Endothelial cell of umbilical vein (primary cell): ENCODE results near the gene LPCAT3. TPM values are rescaled to one million over a fixed set of nuclear protein-coding genes. Genes with fewer than 3 reads are reported as not detected.

Source experiments
- BruUV-seq: library from RNA; stranded (reverse); fragments of 400-500 nt; replicated peaks from 2 replicates; lab custom pipeline; 2021; lab: Mats Ljungman, UMichigan
- CTCF ChIA-PET: fragments of 300-600, 350-600 bp; sonication (Branson Sonifier 250); formaldehyde crosslinking; loops from one replicate; lab custom pipeline; 2021; ENCODE audit warnings: antibody characterized with exemption, inconsistent platforms; lab: Charles Lee
- POLR2A ChIA-PET: fragments of 300-600, 350-600 bp; sonication (Branson Sonifier 250); formaldehyde crosslinking; loops from one replicate; lab custom pipeline; 2021; ENCODE audit warnings: antibody characterized with exemption, inconsistent platforms; lab: Charles Lee
- DNase-seq: peaks from one replicate; pipeline ENCODE4 v3.0.0-alpha.2; 2011; ENCODE audit warnings: low read depth, low spot score
- FAIRE-seq: peaks from 2 replicates; lab custom pipeline; 2011; peaks lifted over from hg19 to GRCh38; lab: Jason Lieb, UNC
- H2AFZ ChIP-seq: 2 replicates; pipeline ENCODE4 v1.6.0; 2012; ENCODE audit warnings: low read depth, low read length, control low read depth, inconsistent platforms
- H3K27ac ChIP-seq: 2 replicates; pipeline ENCODE4 v1.5.1; 2011; ENCODE audit warnings: low read depth, mild to moderate bottlenecking, control low read depth, low read length, moderate library complexity; ENCODE audit not compliant: insufficient read depth
- H3K27me3 ChIP-seq, 2 experiments: 2 replicates each; pipeline versions ENCODE4 v1.6.0 to v1.6.1; 2011; ENCODE audit warnings: low read length in 2 of 2, mixed read lengths in 1 of 2; ENCODE audit not compliant: control insufficient read depth in 2 of 2, insufficient read depth in 2 of 2
- H3K36me3 ChIP-seq, 2 experiments: 2 replicates in 1 of 2; 3 replicates in 1 of 2; pipeline ENCODE4 v1.5.1; 2011; ENCODE audit warnings: low read length in 2 of 2, mild to moderate bottlenecking in 1 of 2, moderate library complexity in 1 of 2; ENCODE audit not compliant: control insufficient read depth in 2 of 2, insufficient read depth in 2 of 2; ENCODE audit errors: extremely low read depth in 1 of 2
- H3K4me1 ChIP-seq: 3 replicates; pipeline ENCODE4 v1.5.1; 2011; ENCODE audit warnings: mild to moderate bottlenecking, low read length; ENCODE audit not compliant: control insufficient read depth, insufficient read depth; ENCODE audit errors: extremely low read depth
- H3K4me2 ChIP-seq: 2 replicates; pipeline ENCODE4 v1.6.1; 2011; ENCODE audit warnings: low read length, control low read depth, mixed read lengths; ENCODE audit not compliant: insufficient read depth
- H3K4me3 ChIP-seq, 3 experiments: fragments of 200-600 bp in 1 of 3; sonication (generic), shearing (Covaris generic) in 1 of 3; replicated peaks in 1 of 3; 2 replicates each; pipeline ENCODE4 v1.5.1; 2011 to 2016; ENCODE audit warnings: control low read depth in 3 of 3, low read length in 3 of 3, mild to moderate bottlenecking in 2 of 3, inconsistent platforms in 1 of 3, low read depth in 1 of 3, moderate library complexity in 1 of 3; ENCODE audit not compliant: insufficient read depth in 1 of 3
- H3K79me2 ChIP-seq: 2 replicates; pipeline ENCODE4 v1.6.0; 2012; ENCODE audit warnings: low read length, inconsistent platforms; ENCODE audit not compliant: control insufficient read depth, insufficient read depth
- H3K9ac ChIP-seq: replicated peaks from 2 replicates; pipeline ENCODE3; 2011; ENCODE audit warnings: low read length, control low read depth; ENCODE audit not compliant: insufficient read depth; ENCODE audit errors: extremely low read depth
- H3K9me1 ChIP-seq: replicated peaks from 3 replicates; pipeline ENCODE4 v1.6.0; 2011; ENCODE audit warnings: mild to moderate bottlenecking, low read length; ENCODE audit not compliant: control insufficient read depth, insufficient read depth; ENCODE audit errors: extremely low read depth
- H3K9me3 ChIP-seq: replicated peaks from 2 replicates; pipeline ENCODE4 v1.5.1; 2012; ENCODE audit warnings: low read length, inconsistent platforms; ENCODE audit not compliant: control insufficient read depth, insufficient read depth
- H4K20me1 ChIP-seq: replicated peaks from 2 replicates; pipeline ENCODE3; 2011; ENCODE audit warnings: mild to moderate bottlenecking, low read length; ENCODE audit not compliant: control insufficient read depth, insufficient read depth; ENCODE audit errors: extremely low read depth
- CTCF ChIP-seq, 2 donors: IDR thresholded peaks; 1 replicate in 1 of 2; 2 replicates in 1 of 2; pipeline ENCODE4 v1.5.1; 2011; ENCODE audit warnings: low read length in 2 of 2, mild to moderate bottlenecking in 2 of 2, moderate library complexity in 2 of 2, control low read depth in 1 of 2, inconsistent platforms in 1 of 2, low read depth in 1 of 2; ENCODE audit not compliant: insufficient read depth in 1 of 2; ENCODE audit errors: extremely low read depth in 1 of 2
- FOS ChIP-seq: IDR thresholded peaks from 2 replicates; pipeline ENCODE4 v1.6.1; 2011; ENCODE audit warnings: mild to moderate bottlenecking, low read length, moderate library complexity, borderline replicate concordance; ENCODE audit not compliant: insufficient read depth
- JUN ChIP-seq: IDR thresholded peaks from 2 replicates; pipeline ENCODE4 v1.6.1; 2011; ENCODE audit warnings: borderline replicate concordance, low read depth; ENCODE audit not compliant: insufficient read length, insufficient read depth
- MAX ChIP-seq: IDR thresholded peaks from 2 replicates; pipeline ENCODE4 v1.6.1; 2011; ENCODE audit not compliant: insufficient read depth, insufficient read length
- POLR2A ChIP-seq: IDR thresholded peaks from 2 replicates; pipeline ENCODE4 v1.6.1; 2012; ENCODE audit warnings: low read depth, mild to moderate bottlenecking, control low read depth, low read length
- POLR2AphosphoS5 ChIP-seq: IDR thresholded peaks from 2 replicates; pipeline ENCODE4 v1.6.1; 2012; ENCODE audit warnings: low read depth, mild to moderate bottlenecking, control low read depth, low read length, moderate library complexity; ENCODE audit not compliant: insufficient read depth
- dilution Hi-C: fragments of 300-500 bp; cut with MboI; formaldehyde crosslinking; loops from one replicate; pipeline ENCODE4 v1.15.0; 2019; ENCODE audit warnings: low sequenced_read_pairs; ENCODE audit not compliant: extremely low pct_ligation_motif_present
- intact Hi-C: fragments of 100-400 bp; cut with micrococcal nuclease; formaldehyde crosslinking; loops from one replicate; pipeline ENCODE4 v1.10.0; 2022
- polyA plus RNA-seq, 4 experiments: library from polyadenylated mRNA; depleted of rRNA in 3 of 4; stranded (reverse) in 3 of 4; unstranded in 1 of 4; fragments of >200 nt; gene quantifications; 2 replicates each; pipeline versions ENCODE4 v1.2.1 to v1.2.3, GENCODE V29; 2011 to 2012; ENCODE audit warnings: missing spikeins in 1 of 4
- total RNA-seq: library from RNA; stranded (reverse); gene quantifications from 2 replicates; pipeline ENCODE4 v1.2.3, GENCODE V29; 2021

Gene LPCAT3
- total and polyA plus RNA-seq, 2 donors (not counting 3 experiments of a cell fraction or from before 2014, with no cell fraction given), result 29.5 to 36.0 TPM

GRCh38 chr12:7004287-7004803, 13.9 kb downstream of the LPCAT3 start:
- H2AFZ ChIP-seq, result no peak overlapping the region
- intact Hi-C loops (no loop called here), dilution Hi-C loops (no loop called here)
- ChIA-PET CTCF (interaction anchor here (0.9 to 2.0 kb wide), 2 partner anchors 14 to 135 kb away, joined by 3 to 6 read pairs; partner anchors contain the start of gene LPCAT3), POLR2A (no interaction called here)
- TF ChIP-seq POLR2AphosphoS5 (no peak), POLR2A (no peak), CTCF (IDR thresholded peaks at IDR 0.05; ENCODE audit: extremely low read depth in 1 of 2, insufficient read depth in 1 of 2, low read depth in 1 of 2, low read length in 2 of 2) (no peak), FOS (no peak), MAX (no peak), JUN (no peak)
- H3K27ac ChIP-seq, result no peak overlapping the region
- no peaks in the 10 kb centered on the region for H3K79me2 ChIP-seq
- no peak overlapping the region for H3K9ac ChIP-seq
- BruUV-seq, result no TSS peak
- no peaks in the 10 kb centered on the region for H3K27me3 ChIP-seq
- no peaks in the 10 kb centered on the region for H4K20me1 ChIP-seq
- H3K9me3 ChIP-seq, result no peaks in the 10 kb centered on the region
- FAIRE-seq (no peak), DNase-seq (no peak)
- H3K4me2 ChIP-seq, result no peak overlapping the region
- H3K36me3 ChIP-seq, result peaks cover 0 to 2% of the 10 kb centered on the region in 2 experiments
- peaks cover 4% of the 10 kb centered on the region for H3K4me1 ChIP-seq
- H3K9me1 ChIP-seq, result no peaks in the 10 kb centered on the region
- no peak overlapping the region for H3K4me3 ChIP-seq
